HG02798 (cell line): ENCODE measurements around the gene DNAJB12.
"Not testable (repeated sequence)": the region's sequence is repeated elsewhere in the genome, so short reads cannot be mapped to it uniquely, and the experiment has no call there.

Source experiments
- ATAC-seq: cut with Tn5 transposase; IDR thresholded peaks from one replicate; pipeline ENCODE4 v1.9.1; 2021; ENCODE audit warnings: mild to moderate bottlenecking; ENCODE audit not compliant: unreplicated experiment, poor library complexity

The DNAJB12 gene

GRCh38 chr10:72332423-72333111 lies 22.2 kb downstream of the DNAJB12 start:
- no peak for ATAC-seq

GRCh38 chr10:72331575-72332422 lies 22.9 kb downstream of the DNAJB12 start:
- peak; percentile 66 for ATAC-seq

GRCh38 chr10:72330069-72330426 lies 24.7 kb downstream of the DNAJB12 start:
- no peak for ATAC-seq

- no peak for ATAC-seq
Observed at GRCh38 chr10:72329290-72330068, 25.2 kb downstream of the DNAJB12 start.

- ATAC-seq, result no peak
Observed at GRCh38 chr10:72328829-72329204, 25.9 kb downstream of the DNAJB12 start.

GRCh38 chr10:72328045-72328828 lies 26.5 kb downstream of the DNAJB12 start:
- no peak for ATAC-seq

GRCh38 chr10:72326665-72327603 lies 27.8 kb downstream of the DNAJB12 start:
- ATAC-seq, result not testable (repeated sequence)

GRCh38 chr10:72325243-72326175 lies 29.2 kb downstream of the DNAJB12 start:
- not testable (repeated sequence) for ATAC-seq

GRCh38 chr10:72323771-72324191 lies 30.9 kb downstream of the DNAJB12 start:
- ATAC-seq, result no peak

- no peak for ATAC-seq
Observed at GRCh38 chr10:72323108-72323749, 31.5 kb downstream of the DNAJB12 start.

- no peak for ATAC-seq
Observed at GRCh38 chr10:72322280-72323058, 32.2 kb downstream of the DNAJB12 start.

- ATAC-seq, result no peak
Observed at GRCh38 chr10:72322030-72322279, 32.8 kb downstream of the DNAJB12 start.

- ATAC-seq, result no peak
Observed at GRCh38 chr10:72321248-72322029, 33.3 kb downstream of the DNAJB12 start.

- peak; percentile 69 for ATAC-seq
Observed at GRCh38 chr10:72320676-72321247, 34.0 kb downstream of the DNAJB12 start.

GRCh38 chr10:72319416-72320254 lies 35.1 kb downstream of the DNAJB12 start:
- ATAC-seq, result peak; percentile 77
